ENCODE measurements around the gene AGO3. TPM values are rescaled to one million over a fixed set of nuclear protein-coding genes. Genes with fewer than 3 reads are reported as not detected.

Gene AGO3
- 61.7 TPM for total RNA-seq

GRCh38 chr1:35930593-35931445 is at the start of gene AGO3:
AGO3 (plus strand) TSS chr1:35931105; CDS start chr1:35931427, 322 bp downstream.

GRCh38 chr1:35882945-35883634 is 47.8 kb upstream of the AGO3 start, which contains the start of gene AGO1:
AGO1 (plus strand) TSS chr1:35883209; CDS start chr1:35883422, 213 bp downstream.

GRCh38 chr1:36083635-36084496 is 153.0 kb downstream of the AGO3 start, which contains the start of gene TEKT2:
TEKT2 (plus strand) TSS chr1:36084094; CDS start chr1:36084922, 828 bp downstream.

GRCh38 chr1:36088577-36089392 is 157.9 kb downstream of the AGO3 start, which contains the start of gene ADPRS:
ADPRS (plus strand) TSS chr1:36088892; CDS start chr1:36088905, 13 bp downstream.

Other genes starting within 250 kb of the AGO3 start
- 63.5 TPM for gene C1orf216, start 212.2 kb upstream of the AGO3 start, total RNA-seq
- 4.4 TPM for gene CLSPN, start 161.1 kb upstream of the AGO3 start, total RNA-seq
- gene AGO4, start 123.1 kb upstream of the AGO3 start, total RNA-seq: 122 TPM
- 33.5 TPM for gene AGO1, start 47.9 kb upstream of the AGO3 start, total RNA-seq
- 23.8 TPM for gene TEKT2, start 153.0 kb downstream of the AGO3 start, total RNA-seq
- gene ADPRS, start 157.8 kb downstream of the AGO3 start, total RNA-seq: 20.0 TPM
- gene COL8A2, start 194.1 kb downstream of the AGO3 start, total RNA-seq: 0.94 TPM
- gene TRAPPC3, start 218.4 kb downstream of the AGO3 start, total RNA-seq: 36.6 TPM
- gene MAP7D1, start 225.1 kb downstream of the AGO3 start, total RNA-seq: 76.7 TPM